ENCODE measurements around the gene RASSF1. TPM values are rescaled to one million over a fixed set of nuclear protein-coding genes. Genes with fewer than 3 reads are reported as not detected.

RASSF1 gene
- total RNA-seq, 1 experiment from 2014 or later: 29.6 TPM

GRCh38 chr3:50322386-50323091 is 18.1 kb downstream of the RASSF1 start, which contains the start of gene HYAL2:
Gene HYAL2 (minus strand): TSS chr3:50322745. CDS start chr3:50320489, 2,256 bp downstream.
- Histone ChIP-seq H3K4me3 (replicated peaks in 1 of 2; ENCODE audit: low read depth in 1 of 2, low read length in 2 of 2) (peak within 1 kb of the TSS; percentile 64 to 92), H3K36me3 (ENCODE audit: control insufficient read depth in 1 of 2, insufficient read depth in 2 of 2, low read length in 2 of 2) (peaks cover 9 to 29% of the 10 kb centered on the region in 2 experiments; a peak in 2 of 4 replicates), H3K9ac (ENCODE audit: low read length) (peak within 1 kb of the TSS; percentile 88), H3K79me2 (ENCODE audit: insufficient read depth, low read length) (peaks cover 58% of the 10 kb centered on the region), H3K27ac (ENCODE audit: low read depth, low read length) (peak within 1 kb of the TSS; percentile 93), H3K4me2 (ENCODE audit: low read length) (peak within 1 kb of the TSS; percentile 92), H3K4me1 (ENCODE audit: control insufficient read depth in 1 of 2, insufficient read depth in 2 of 2, low read length in 2 of 2) (peaks cover 48 to 73% of the 10 kb centered on the region in 2 experiments), H3K27me3 (ENCODE audit: insufficient read depth, low read length) (no peaks in the 10 kb centered on the region), H3K9me2 (ENCODE audit: insufficient read depth) (no peaks in the 10 kb centered on the region), H3K9me3 (ENCODE audit: control insufficient read depth in 1 of 2, insufficient read depth in 1 of 2, low read depth in 1 of 2, low read length in 2 of 2) (no peaks in the 10 kb centered on the region), H2AFZ (ENCODE audit: low read depth, low read length, poor library complexity, severe bottlenecking) (no peak within 1 kb of the TSS), H4K20me1 (ENCODE audit: insufficient read depth) (no peaks in the 10 kb centered on the region)
- DNase-seq (ENCODE audit: low read depth, low spot score): no peak
- intact Hi-C loops (cut with micrococcal nuclease): no loop called here
- ATAC-seq: no peak
- TF ChIP-seq RAD21 (IDR thresholded peaks at IDR 0.05; ENCODE audit: low read depth) (no peak), POLR2A (IDR thresholded peaks at IDR 0.05; ENCODE audit: borderline replicate concordance, extremely low read depth, insufficient read depth, insufficient read length) (no peak), REST (IDR thresholded peaks at IDR 0.05; ENCODE audit: low read depth) (no peak), SIN3A (IDR thresholded peaks at IDR 0.05; ENCODE audit: low read depth) (no peak), TCF7L2 (IDR thresholded peaks at IDR 0.05; ENCODE audit: borderline replicate concordance, extremely low read depth, insufficient read depth, insufficient read length) (no peak), SRF (IDR thresholded peaks at IDR 0.05; ENCODE audit: low read depth) (no peak), ZFX (IDR thresholded peaks at IDR 0.05) (no peak), ATF3 (IDR thresholded peaks at IDR 0.05) (no peak), POLR2AphosphoS5 (IDR thresholded peaks at IDR 0.05; ENCODE audit: low read depth, low read length) (no peak), CBX3 (IDR thresholded peaks at IDR 0.05; ENCODE audit: low read depth) (no peak), YY1 (IDR thresholded peaks at IDR 0.05; ENCODE audit: extremely low read depth, insufficient replicate concordance, low read depth, low read length) (no peak), ZBTB33 (IDR thresholded peaks at IDR 0.05; ENCODE audit: extremely low read depth, insufficient replicate concordance, low read length) (no peak)
- BruUV-seq (replicated peaks): no TSS peak
- POLR2A ChIA-PET: interaction anchor here (1.1 to 1.3 kb wide), 2 partner anchors 14 to 23 kb away, joined by 3 to 4 read pairs; partner anchors contain the start of genes HYAL3 and NAA80
- RAD21 ChIA-PET (ENCODE audit: low non-redundant PET in 1 of 2, low total read pairs in 2 of 2, uncharacterized antibody in 2 of 2, unreplicated experiment in 2 of 2): interaction anchor here in 1 of 2 experiments (1.5 kb wide), 1 partner anchor 23 kb away, joined by 4 read pairs; the partner anchor contains the start of genes HYAL3 and NAA80
- CTCF ChIA-PET: interaction anchor here (0.8 to 1.2 kb wide), 2 partner anchors 15 to 45 kb away, joined by 3 to 11 read pairs; no protein-coding TSS in a partner anchor
